Activated T-helper 9 cell treated with anti-CD3 and anti-CD28 coated beads, Interleukin-2, amount 50 U/mL, for 16 hours (primary cell): ENCODE results near the gene CENPVL2.
"Not testable (repeated sequence)": the region's sequence is repeated elsewhere in the genome, so short reads cannot be mapped to it uniquely, and the experiment has no call there.

Experiments
- DNase-seq: peaks from one replicate; pipeline ENCODE4 v3.0.0-alpha.2; 2020; ENCODE audit warnings: low read depth

Gene CENPVL2

DNA sequence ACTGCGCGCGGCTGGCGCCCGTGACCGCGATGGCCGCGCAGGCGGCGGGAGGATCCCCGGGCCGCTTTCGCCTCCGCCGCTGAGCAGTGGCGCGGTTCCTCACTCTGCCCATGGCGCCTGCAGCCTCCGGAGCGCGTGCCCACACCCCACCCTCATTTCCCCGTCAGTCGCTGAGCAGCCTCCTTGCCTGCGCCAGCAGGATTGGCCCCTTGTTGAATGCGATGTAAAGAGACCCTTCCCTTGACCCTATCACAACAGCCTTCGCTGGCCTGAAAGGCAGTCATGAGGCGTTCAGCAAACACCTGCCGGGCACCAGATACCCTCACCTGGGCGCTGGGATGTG is at the start of gene CENPVL2:
CENPVL2 (minus strand) TSS at position 112 of the 343 bp plus-strand sequence; CDS start at position 112, 0 bp downstream.
- DNase-seq, result not testable (repeated sequence)

DNA sequence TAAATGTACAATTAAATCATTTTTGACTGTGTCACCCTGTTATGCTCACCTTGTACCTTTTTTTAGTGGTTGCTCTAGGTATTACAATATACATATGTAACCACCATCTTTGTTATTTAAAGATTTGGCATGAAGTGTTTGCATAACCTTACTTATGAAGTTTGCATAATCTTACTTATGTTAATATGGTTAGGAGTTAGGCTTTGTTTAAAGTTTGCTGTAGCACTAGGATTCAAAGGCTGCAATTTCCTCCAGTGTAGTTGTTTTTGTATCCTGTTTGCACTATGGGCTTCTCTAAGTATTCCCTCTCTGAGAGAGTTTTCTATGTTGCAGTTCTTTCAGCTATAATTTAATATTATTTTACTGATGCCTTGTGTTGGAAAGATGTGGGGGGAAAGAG is 45.6 kb upstream of the CENPVL2 start:
- no peak for DNase-seq

DNA sequence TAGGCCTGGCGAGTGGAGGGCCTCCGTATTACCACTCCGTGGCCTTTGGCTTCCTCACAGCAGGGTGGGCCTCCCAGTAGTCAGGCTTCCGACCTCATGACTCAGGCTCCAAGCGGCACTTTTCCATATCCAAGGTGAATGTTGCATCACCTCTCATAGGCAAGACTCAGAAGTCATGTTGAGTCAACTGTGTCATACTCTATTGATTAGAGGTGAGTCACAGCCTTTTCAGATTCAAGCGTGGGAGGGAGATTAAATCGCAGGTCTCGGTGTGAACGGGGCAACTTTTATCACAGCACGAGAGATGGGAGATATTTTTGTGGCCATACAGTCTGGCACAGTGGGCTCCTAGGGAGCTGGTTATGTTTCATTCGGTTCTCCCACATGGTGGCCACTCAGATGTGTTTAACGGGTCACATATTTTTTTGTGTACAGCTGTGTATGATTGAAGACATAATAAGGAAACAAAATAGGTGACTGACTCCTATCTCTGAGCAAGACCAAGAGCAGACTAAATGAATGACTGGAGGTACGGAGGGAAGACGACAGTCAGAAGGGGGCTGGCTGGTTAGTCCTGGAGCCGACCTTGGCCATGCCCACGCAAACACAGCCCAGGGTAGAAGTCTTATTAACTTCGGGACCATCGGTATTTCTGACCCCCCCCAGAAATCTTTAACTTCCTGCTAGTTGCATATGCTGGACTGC is 30.5 kb upstream of the CENPVL2 start:
- DNase-seq, result not testable (repeated sequence)

DNA sequence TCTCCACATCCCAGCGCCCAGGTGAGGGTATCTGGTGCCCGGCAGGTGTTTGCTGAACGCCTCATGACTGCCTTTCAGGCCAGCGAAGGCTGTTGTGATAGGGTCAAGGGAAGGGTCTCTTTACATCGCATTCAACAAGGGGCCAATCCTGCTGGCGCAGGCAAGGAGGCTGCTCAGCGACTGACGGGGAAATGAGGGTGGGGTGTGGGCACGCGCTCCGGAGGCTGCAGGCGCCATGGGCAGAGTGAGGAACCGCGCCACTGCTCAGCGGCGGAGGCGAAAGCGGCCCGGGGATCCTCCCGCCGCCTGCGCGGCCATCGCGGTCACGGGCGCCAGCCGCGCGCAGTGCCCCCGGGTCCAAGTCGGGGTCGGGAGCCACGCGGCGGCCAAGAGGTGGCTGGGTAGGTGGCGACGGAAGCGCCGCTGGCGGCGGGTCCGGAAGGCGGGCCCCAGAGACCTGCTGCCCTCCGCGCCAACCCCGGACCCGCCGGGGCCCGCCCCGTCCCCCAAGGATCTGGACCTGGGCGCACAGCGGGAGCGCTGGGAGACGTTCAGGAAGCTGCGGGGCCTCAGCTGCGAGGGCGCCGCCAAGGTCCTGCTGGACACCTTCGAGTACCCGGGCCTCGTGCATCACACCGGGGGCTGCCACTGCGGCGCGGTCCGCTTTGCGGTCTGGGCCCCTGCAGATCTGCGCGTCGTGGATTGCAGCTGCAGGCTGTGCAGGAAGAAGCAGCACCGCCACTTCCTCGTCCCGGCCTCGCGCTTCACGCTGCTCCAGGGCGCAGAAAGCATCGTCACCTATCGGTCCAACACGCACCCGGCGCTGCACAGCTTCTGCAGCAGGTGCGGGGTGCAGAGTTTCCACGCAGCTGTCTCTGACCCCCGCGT is 27.9 kb upstream of the CENPVL2 start, which contains the start of gene CENPVL1:
CENPVL1 (plus strand) TSS at position 236 of the 888 bp plus-strand sequence; CDS start at position 236, 0 bp downstream.
- not testable (repeated sequence) for DNase-seq

DNA sequence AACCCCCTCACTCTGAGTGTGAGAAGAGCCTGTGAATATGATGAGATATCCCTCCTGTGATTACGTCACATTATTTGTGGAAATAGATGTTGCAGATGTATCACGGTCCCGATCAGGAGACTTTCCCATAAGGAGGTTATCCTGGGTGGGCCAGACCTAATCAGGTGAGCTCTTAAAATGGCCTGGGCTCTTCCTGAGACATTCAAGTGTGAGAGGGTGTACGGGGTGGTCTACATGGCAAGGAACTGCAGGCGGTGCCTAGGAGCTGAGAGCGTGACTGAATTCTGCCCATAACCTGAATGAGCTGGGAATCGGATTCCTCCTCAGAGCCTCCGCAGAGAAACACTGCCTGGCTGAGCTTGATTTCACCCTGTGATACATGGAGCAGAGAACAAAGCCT is 14.8 kb upstream of the CENPVL2 start:
- DNase-seq, result no peak

DNA sequence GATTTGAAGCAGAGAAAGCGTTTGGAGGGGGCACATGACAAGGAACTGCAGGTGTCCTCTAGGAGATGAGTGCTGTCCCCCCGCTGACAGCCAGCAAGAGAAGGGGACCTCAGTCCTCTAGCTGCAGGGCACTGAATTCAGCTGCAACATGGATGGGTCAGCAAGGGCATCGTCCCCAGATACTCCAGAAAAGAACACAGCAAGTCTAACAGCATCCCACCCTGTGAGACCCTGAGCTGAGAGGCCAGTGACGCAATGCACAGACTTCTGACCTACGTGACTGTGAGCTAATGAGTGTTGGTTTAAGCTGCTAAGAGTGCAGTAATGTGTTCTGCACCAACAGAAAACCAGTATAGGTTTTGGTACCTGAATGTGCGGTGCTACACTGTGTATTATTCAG is 11.6 kb upstream of the CENPVL2 start:
- DNase-seq, result no peak

DNA sequence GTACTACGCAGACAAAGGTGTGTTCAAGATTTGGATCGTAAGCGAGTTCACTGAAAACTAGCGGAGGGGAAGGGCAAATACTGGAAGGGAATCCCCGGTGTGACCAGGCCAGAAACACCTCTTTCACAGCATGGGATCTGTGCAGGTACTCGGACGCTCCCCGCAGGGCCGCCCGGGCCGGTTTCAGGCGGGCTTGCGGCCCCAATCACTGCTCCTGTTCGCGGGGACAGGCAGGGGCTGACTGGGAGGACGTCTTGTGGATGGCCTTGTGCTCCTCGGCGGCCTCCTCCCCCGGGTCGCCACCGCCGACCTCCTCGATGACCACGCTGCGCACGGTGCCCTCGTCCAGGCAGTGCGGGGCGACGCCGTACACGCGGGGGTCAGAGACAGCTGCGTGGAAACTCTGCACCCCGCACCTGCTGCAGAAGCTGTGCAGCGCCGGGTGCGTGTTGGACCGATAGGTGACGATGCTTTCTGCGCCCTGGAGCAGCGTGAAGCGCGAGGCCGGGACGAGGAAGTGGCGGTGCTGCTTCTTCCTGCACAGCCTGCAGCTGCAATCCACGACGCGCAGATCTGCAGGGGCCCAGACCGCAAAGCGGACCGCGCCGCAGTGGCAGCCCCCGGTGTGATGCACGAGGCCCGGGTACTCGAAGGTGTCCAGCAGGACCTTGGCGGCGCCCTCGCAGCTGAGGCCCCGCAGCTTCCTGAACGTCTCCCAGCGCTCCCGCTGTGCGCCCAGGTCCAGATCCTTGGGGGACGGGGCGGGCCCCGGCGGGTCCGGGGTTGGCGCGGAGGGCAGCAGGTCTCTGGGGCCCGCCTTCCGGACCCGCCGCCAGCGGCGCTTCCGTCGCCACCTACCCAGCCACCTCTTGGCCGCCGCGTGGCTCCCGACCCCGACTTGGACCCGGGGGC is 567 bp downstream of the CENPVL2 start:
- DNase-seq, result not testable (repeated sequence)

DNA sequence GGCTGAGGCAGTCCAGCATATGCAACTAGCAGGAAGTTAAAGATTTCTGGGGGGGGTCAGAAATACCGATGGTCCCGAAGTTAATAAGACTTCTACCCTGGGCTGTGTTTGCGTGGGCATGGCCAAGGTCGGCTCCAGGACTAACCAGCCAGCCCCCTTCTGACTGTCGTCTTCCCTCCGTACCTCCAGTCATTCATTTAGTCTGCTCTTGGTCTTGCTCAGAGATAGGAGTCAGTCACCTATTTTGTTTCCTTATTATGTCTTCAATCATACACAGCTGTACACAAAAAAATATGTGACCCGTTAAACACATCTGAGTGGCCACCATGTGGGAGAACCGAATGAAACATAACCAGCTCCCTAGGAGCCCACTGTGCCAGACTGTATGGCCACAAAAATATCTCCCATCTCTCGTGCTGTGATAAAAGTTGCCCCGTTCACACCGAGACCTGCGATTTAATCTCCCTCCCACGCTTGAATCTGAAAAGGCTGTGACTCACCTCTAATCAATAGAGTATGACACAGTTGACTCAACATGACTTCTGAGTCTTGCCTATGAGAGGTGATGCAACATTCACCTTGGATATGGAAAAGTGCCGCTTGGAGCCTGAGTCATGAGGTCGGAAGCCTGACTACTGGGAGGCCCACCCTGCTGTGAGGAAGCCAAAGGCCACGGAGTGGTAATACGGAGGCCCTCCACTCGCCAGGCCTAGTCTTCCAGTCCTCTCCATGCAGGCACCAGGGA is 2.8 kb downstream of the CENPVL2 start:
- DNase-seq, result not testable (repeated sequence)

DNA sequence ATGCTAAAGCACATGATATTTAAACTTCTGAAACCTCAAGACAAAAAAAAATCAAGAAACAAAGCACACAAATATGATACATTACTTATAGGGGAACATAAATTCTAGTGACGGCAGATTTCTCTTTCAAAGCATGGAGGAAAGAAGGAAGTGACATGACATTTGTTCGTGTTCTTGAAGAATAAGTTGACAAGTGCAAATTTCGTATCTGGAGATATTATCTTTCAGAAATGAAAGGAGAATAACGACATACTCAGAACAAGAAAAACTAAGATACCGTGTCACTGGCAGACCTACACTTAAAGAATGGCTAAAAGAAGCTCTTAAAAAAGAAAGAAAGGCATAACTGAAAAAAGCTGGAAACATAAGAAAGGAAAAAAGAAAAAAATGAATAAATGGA is 16.6 kb downstream of the CENPVL2 start:
- no peak for DNase-seq

DNA sequence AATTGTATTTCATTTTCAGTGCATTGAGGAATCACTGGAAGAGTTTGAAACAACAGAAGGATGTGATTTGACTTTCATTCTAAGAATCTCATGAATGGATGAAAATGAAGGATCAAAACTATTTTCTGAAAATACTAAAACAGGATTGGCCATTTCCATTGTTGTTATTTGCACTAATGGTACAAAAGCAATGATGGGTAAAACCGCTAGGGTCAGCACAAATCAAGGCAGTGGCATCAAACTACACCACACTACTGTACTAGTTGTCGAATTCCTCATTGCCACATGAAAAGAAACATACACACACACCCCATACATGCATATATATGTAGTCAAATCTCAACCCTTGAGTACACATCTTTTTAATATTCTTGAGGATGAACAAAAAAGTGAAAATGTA is 39.3 kb downstream of the CENPVL2 start:
- no peak for DNase-seq

DNA sequence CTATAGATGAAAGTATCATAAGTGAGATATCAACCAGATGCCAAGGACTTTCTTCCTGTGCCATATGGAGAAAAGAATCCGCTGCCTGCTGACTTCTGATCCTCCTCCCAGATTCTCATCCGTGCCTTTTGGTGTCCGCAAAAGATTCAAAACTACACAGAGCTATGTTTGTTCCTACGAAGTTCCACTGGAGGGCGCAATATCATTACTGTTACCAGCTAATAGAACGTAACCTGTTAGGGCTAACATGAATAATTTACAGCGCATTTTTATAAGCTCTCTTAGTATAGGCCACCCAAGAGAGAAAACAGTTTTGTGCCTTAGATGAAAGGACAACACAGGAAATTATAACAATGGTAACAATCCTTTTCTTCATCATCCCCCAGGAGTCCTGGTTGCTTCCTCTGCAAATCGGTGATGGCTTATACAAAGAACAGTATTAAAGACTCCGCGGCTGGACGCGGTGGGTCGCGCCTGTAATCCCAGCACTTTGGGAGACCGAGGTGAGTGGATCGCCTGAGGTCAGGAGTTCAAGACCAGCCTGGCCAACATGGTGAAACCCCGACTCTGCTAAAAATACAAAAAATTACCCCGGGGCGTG is 41.1 kb downstream of the CENPVL2 start:
- no peak for DNase-seq

DNA sequence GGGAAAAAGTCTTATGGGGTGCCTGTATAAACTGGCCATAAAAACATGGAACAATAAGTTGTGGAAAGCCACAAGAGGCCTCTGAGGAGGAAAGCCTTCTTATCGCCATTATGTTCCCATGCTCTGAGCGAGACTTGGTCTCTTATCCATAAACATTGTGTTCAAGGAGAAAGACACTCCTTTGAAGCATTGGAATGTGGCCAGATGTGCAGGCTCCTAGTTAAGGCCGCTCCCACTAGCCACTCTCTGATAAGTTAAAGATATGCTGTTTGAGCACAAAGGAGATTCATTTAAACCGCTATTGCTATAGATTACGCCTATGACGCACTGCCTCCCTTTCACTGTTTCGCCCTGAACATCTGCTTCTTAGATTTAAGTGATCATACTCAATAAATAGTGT is 46.1 kb downstream of the CENPVL2 start:
- DNase-seq, result not testable (repeated sequence)
